ENCODE measurements around the gene CD99L2. TPM values are rescaled to one million over a fixed set of nuclear protein-coding genes. Genes with fewer than 3 reads are reported as not detected.

Gene CD99L2
- total RNA-seq, 1 donor from 2014 or later = 33.2 TPM

DNA sequence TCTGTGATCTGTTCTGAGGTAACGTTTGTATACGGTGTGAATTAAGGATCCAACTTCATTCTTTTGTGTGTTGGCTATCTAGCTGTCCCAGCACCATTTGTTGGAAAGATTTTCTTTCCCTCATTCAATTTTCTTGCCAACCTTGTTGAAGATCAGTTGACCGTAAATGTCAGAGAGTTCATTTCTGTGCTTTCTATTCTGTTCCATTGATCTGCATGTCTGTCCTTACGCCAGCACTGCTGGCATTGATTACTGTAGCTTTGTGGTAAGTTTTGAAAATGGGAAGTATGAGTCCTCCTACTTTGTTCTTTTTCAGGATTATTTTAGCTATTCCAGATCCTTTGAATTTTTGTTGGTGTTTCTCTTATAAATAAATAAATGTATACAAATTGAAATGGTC, 144.5 kb downstream of the CD99L2 start:
- Histone ChIP-seq H3K36me3 (peaks cover 42% of the 10 kb centered on the region), H3K27me3 (ENCODE audit: low read depth) (no peaks in the 10 kb centered on the region), H3K4me3 (no peak overlapping the region), H3K27ac (no peak overlapping the region), H3K4me1 (no peaks in the 10 kb centered on the region), H3K9me3 (no peaks in the 10 kb centered on the region)
- DNase-seq = no peak
- TF ChIP-seq, protein P1, sequence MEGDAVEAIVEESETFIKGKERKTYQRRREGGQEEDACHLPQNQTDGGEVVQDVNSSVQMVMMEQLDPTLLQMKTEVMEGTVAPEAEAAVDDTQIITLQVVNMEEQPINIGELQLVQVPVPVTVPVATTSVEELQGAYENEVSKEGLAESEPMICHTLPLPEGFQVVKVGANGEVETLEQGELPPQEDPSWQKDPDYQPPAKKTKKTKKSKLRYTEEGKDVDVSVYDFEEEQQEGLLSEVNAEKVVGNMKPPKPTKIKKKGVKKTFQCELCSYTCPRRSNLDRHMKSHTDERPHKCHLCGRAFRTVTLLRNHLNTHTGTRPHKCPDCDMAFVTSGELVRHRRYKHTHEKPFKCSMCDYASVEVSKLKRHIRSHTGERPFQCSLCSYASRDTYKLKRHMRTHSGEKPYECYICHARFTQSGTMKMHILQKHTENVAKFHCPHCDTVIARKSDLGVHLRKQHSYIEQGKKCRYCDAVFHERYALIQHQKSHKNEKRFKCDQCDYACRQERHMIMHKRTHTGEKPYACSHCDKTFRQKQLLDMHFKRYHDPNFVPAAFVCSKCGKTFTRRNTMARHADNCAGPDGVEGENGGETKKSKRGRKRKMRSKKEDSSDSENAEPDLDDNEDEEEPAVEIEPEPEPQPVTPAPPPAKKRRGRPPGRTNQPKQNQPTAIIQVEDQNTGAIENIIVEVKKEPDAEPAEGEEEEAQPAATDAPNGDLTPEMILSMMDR (IDR thresholded peaks at IDR 0.05) = no peak
- no peak for ATAC-seq
- intact Hi-C loops (cut with DNase I) = no loop called here

DNA sequence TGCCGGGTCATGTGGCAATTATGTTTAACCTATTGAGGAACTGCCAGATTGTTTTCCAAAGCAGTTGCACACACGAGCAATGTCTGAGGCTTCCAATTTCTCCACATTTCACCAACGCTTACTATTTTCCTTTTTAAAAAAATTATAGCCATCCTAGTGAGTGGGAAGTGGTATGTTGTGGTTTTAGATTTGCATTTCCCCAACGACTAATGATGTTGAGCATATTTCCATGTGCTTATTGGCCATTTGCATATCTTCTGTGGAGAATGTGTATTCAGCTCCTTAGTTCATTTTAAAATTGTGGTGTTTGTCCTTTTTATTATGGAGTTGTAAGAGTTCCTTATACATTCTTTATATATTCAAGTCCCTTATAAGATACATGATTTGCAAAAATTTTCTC, 145.1 kb downstream of the CD99L2 start:
- ATAC-seq (no peak), DNase-seq (no peak)
- Histone ChIP-seq H3K4me3 (no peak overlapping the region), H3K36me3 (peaks cover 40% of the 10 kb centered on the region), H3K27ac (no peak overlapping the region), H3K27me3 (ENCODE audit: low read depth) (no peaks in the 10 kb centered on the region), H3K9me3 (no peaks in the 10 kb centered on the region), H3K4me1 (no peaks in the 10 kb centered on the region)
- TF ChIP-seq, protein P1 (IDR thresholded peaks at IDR 0.05) = no peak
- intact Hi-C loops (cut with DNase I) = no loop called here

DNA sequence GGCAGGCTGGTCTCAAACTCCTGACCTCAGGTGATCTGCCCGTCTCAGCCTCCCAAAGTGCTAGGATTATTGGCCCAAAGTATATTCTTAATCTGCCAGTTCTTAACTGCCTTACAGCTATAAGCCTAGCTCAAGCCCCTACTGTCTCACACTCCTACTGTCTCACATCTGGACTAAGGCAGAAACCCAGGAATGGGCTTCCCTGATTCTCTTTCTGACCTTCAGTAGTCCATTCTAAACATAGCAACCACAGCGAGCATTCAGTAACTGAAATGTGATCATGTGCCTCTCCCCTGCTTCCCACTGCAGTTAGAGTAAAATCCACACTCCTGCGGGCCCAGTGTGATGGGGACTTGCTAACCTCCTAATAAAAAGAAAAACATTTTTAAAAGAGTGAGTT, 146.3 kb downstream of the CD99L2 start:
- TF ChIP-seq, protein P1 (IDR thresholded peaks at IDR 0.05) = no peak
- Histone ChIP-seq H3K36me3 (peaks cover 34% of the 10 kb centered on the region), H3K27me3 (ENCODE audit: low read depth) (no peaks in the 10 kb centered on the region), H3K4me1 (no peaks in the 10 kb centered on the region), H3K9me3 (no peaks in the 10 kb centered on the region), H3K4me3 (no peak overlapping the region), H3K27ac (no peak overlapping the region)
- DNase-seq = no peak
- intact Hi-C loops (cut with DNase I) = no loop called here
- ATAC-seq = no peak

DNA sequence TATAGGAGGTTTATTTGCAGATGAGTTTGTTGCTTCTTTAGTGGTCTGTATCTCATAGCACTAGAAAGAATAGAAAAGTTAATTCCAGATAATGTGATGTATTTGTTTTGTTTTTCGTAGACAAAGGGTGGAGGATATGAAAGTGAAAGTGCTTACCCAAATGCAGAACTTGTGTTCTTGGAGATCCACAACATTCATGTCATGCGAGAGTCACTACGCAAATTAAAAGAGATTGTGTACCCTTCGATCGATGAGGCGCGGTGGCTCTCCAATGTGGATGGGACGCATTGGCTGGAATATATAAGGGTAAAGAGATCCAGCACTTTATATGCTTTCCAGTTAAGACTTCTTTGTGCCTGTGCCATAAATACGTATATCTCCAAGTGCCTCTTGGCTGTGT, 162.0 kb downstream of the CD99L2 start:
- intact Hi-C loops (cut with DNase I) = no loop called here
- Histone ChIP-seq H3K27ac (peak overlapping the region; percentile 3), H3K4me1 (no peaks in the 10 kb centered on the region), H3K4me3 (no peak overlapping the region), H3K36me3 (peaks cover 53% of the 10 kb centered on the region), H3K27me3 (ENCODE audit: low read depth) (no peaks in the 10 kb centered on the region), H3K9me3 (no peaks in the 10 kb centered on the region)
- TF ChIP-seq, protein P1 (IDR thresholded peaks at IDR 0.05) = no peak
- DNase-seq = no peak
- ATAC-seq = no peak

DNA sequence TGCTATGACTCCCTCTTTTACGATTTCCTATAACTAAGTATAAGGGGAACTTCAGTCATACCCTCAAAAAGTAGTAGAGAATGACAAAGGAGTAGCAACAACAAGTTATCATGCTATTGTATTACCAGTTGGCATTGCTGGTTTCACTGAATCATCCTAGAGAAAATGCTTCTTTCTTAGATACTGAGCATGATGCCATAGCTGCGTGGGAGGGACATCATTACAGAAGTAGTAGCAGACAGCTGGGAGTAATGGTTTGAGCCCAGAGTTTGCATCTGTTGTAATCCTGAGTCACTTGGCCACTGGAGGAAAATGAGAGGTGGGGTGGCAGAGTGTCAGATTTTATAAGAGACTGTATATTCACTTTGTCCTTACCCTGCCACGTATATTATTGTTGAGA, 166.7 kb downstream of the CD99L2 start:
- no peak overlapping the region for H3K27ac ChIP-seq
- no peaks in the 10 kb centered on the region for H3K9me3 ChIP-seq
- intact Hi-C loops (cut with DNase I) = no loop called here
- H3K27me3 ChIP-seq (ENCODE audit: low read depth) = no peaks in the 10 kb centered on the region
- no peak for DNase-seq
- no peaks in the 10 kb centered on the region for H3K4me1 ChIP-seq
- no peak overlapping the region for H3K4me3 ChIP-seq
- TF ChIP-seq, protein P1 (IDR thresholded peaks at IDR 0.05) = no peak
- no peak for ATAC-seq
- H3K36me3 ChIP-seq = peaks cover 63% of the 10 kb centered on the region

DNA sequence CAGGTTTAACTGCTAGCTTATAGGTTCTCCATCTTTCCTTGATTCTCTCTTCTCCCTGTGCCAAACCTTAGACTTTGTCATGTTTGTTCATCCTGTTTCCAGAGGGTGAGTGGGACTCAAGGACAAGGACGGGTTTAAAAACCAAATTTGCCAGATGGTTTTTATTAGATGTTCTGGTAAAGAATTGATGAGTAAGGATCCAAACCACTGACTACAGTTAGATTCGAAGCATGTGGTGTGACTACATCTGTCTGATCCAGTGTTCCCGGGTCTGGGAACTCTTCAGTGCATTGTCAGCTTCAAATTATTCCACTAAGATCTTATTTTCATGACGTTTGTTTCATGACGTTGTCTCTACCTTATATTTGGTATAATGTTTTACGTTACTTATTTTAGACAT, 167.7 kb downstream of the CD99L2 start:
- TF ChIP-seq, protein P1 (IDR thresholded peaks at IDR 0.05) = no peak
- intact Hi-C loops (cut with DNase I) = no loop called here
- DNase-seq = no peak
- Histone ChIP-seq H3K27me3 (ENCODE audit: low read depth) (no peaks in the 10 kb centered on the region), H3K36me3 (peaks cover 63% of the 10 kb centered on the region), H3K4me3 (no peak overlapping the region), H3K9me3 (no peaks in the 10 kb centered on the region), H3K27ac (no peak overlapping the region), H3K4me1 (no peaks in the 10 kb centered on the region)
- ATAC-seq = no peak

Measured in lower lobe of right lung (tissue), 2 donors.